IMR-90 (cell line): ENCODE measurements around the gene COIL. TPM values are rescaled to one million over a fixed set of nuclear protein-coding genes. Genes with fewer than 3 reads are reported as not detected.

Experiments used
- ATAC-seq: fragments of 200-7000 bp; cut with Tn5 transposase; 2 replicates; pipeline ENCODE4 v1.9.1; 2020; ENCODE audit warnings: low read depth, mild to moderate bottlenecking, moderate library complexity
- BruUV-seq: library from RNA; stranded (reverse); fragments of 400-500 nt; replicated peaks from 2 replicates; lab custom pipeline; 2021; lab: Mats Ljungman, UMichigan
- CTCF ChIA-PET: fragments of 300-600 bp; formaldehyde crosslinking; extraction: SDS; loops from one replicate; lab custom pipeline; 2021; ENCODE audit warnings: antibody characterized with exemption; lab: Yijun Ruan, JAX
- POLR2A ChIA-PET: fragments of 300-600 bp; sonication (Branson Sonifier 250); formaldehyde crosslinking; loops from one replicate; lab custom pipeline; 2022; ENCODE audit warnings: antibody characterized with exemption; ENCODE audit not compliant: unreplicated experiment; lab: Charles Lee
- DNase-seq: peaks from one replicate; pipeline ENCODE4 v3.0.0; 2013
- H2AFZ ChIP-seq: replicated peaks from 2 replicates; pipeline ENCODE3; 2013; ENCODE audit warnings: low read length, mild to moderate bottlenecking; ENCODE audit not compliant: poor library complexity
- H2AK5ac ChIP-seq: 2 replicates; pipeline ENCODE4 v1.6.1; 2013; ENCODE audit warnings: low read depth, low read length, inconsistent platforms
- H2AK9ac ChIP-seq: replicated peaks from 2 replicates; pipeline ENCODE3; 2013; ENCODE audit warnings: mild to moderate bottlenecking, low read depth, low read length, moderate library complexity; ENCODE audit not compliant: poor library complexity
- H2BK120ac ChIP-seq: 2 replicates; pipeline ENCODE4 v1.6.1; 2013; ENCODE audit warnings: low read depth, low read length, inconsistent platforms
- H2BK15ac ChIP-seq: 3 replicates; pipeline ENCODE4 v1.6.1; 2013; ENCODE audit warnings: low read depth, low read length, inconsistent platforms
- H2BK20ac ChIP-seq: 2 replicates; pipeline ENCODE4 v1.6.1; 2013; ENCODE audit warnings: low read depth, mild to moderate bottlenecking, inconsistent platforms, low read length, moderate library complexity
- H2BK5ac ChIP-seq: 2 replicates; pipeline ENCODE4 v1.6.1; 2013; ENCODE audit warnings: mild to moderate bottlenecking, low read depth, low read length, inconsistent platforms; ENCODE audit not compliant: poor library complexity, severe bottlenecking
- H3K14ac ChIP-seq: replicated peaks from 2 replicates; pipeline ENCODE4 v1.6.1; 2013; ENCODE audit warnings: low read depth, low read length, inconsistent platforms
- H3K18ac ChIP-seq: 2 replicates; pipeline ENCODE4 v1.6.1; 2013; ENCODE audit warnings: low read depth, low read length, control low read depth
- H3K23ac ChIP-seq: 2 replicates; pipeline ENCODE4 v1.6.1; 2013; ENCODE audit warnings: low read depth, low read length, inconsistent platforms
- H3K27ac ChIP-seq: 2 replicates; pipeline ENCODE4 v1.5.1; 2013; ENCODE audit warnings: mild to moderate bottlenecking, control low read depth, low read length; ENCODE audit not compliant: insufficient read depth
- H3K27me3 ChIP-seq: 2 replicates; pipeline ENCODE4 v1.6.1; 2013; ENCODE audit warnings: low read length; ENCODE audit not compliant: control insufficient read depth, insufficient read depth
- H3K36me3 ChIP-seq: 2 replicates; pipeline ENCODE4 v1.6.1; 2013; ENCODE audit warnings: low read length, mixed read lengths; ENCODE audit not compliant: control insufficient read depth, insufficient read depth
- H3K4ac ChIP-seq: 2 replicates; pipeline ENCODE4 v1.6.1; 2013; ENCODE audit warnings: low read depth, low read length, inconsistent platforms
- H3K4me1 ChIP-seq: 2 replicates; pipeline ENCODE4 v1.6.1; 2013; ENCODE audit warnings: low read length, mixed read lengths; ENCODE audit not compliant: control insufficient read depth, insufficient read depth
- H3K4me2 ChIP-seq: 2 replicates; pipeline ENCODE4 v1.6.1; 2013; ENCODE audit warnings: low read depth, mild to moderate bottlenecking, control low read depth, low read length, moderate library complexity
- H3K4me3 ChIP-seq: 2 replicates; pipeline ENCODE4 v1.5.1; 2013; ENCODE audit warnings: low read depth, mild to moderate bottlenecking, control low read depth, low read length, moderate library complexity; ENCODE audit not compliant: insufficient read depth
- H3K56ac ChIP-seq: 2 replicates; pipeline ENCODE4 v1.6.1; 2013; ENCODE audit warnings: low read length, inconsistent platforms; ENCODE audit not compliant: insufficient read depth; ENCODE audit errors: extremely low read depth
- H3K79me1 ChIP-seq, 2 experiments: 2 replicates each; pipeline ENCODE4 v1.6.1; 2013; ENCODE audit warnings: low read length in 2 of 2, inconsistent platforms in 1 of 2, low read depth in 1 of 2
- H3K9ac ChIP-seq: 2 replicates; pipeline ENCODE4 v1.6.1; 2013; ENCODE audit warnings: low read depth, low read length, control low read depth
- H3K9me1 ChIP-seq: 2 replicates; pipeline ENCODE4 v1.6.1; 2013; ENCODE audit warnings: low read length, inconsistent platforms; ENCODE audit not compliant: insufficient read depth
- H3K9me3 ChIP-seq: 2 replicates; pipeline ENCODE4 v1.6.1; 2013; ENCODE audit warnings: low read length; ENCODE audit not compliant: control insufficient read depth, insufficient read depth
- H4K20me1 ChIP-seq: 2 replicates; pipeline ENCODE4 v1.6.1; 2013; ENCODE audit warnings: low read length, inconsistent platforms; ENCODE audit not compliant: insufficient read depth
- H4K5ac ChIP-seq: 2 replicates; pipeline ENCODE4 v1.6.1; 2013; ENCODE audit warnings: mild to moderate bottlenecking, low read depth, low read length, control low read depth
- H4K8ac ChIP-seq, 2 experiments: 2 replicates each; pipeline ENCODE4 v1.6.1; 2013; ENCODE audit warnings: low read depth in 2 of 2, low read length in 2 of 2, control low read depth in 1 of 2, inconsistent platforms in 1 of 2
- H4K91ac ChIP-seq: 2 replicates; pipeline ENCODE4 v1.6.1; 2013; ENCODE audit warnings: low read depth, low read length, inconsistent platforms; ENCODE audit not compliant: insufficient read depth
- BHLHE40 ChIP-seq: fragments of 150-350 bp; IDR thresholded peaks from 2 replicates; pipeline ENCODE4 v1.6.1; 2016; ENCODE audit warnings: mild to moderate bottlenecking, low read depth, low read length
- CEBPB ChIP-seq: IDR thresholded peaks from 2 replicates; pipeline ENCODE4 v1.6.1; 2012; ENCODE audit warnings: low read depth, low read length, improper control_type of control experiment
- CHD1 ChIP-seq: IDR thresholded peaks from 2 replicates; pipeline ENCODE4 v1.6.1; 2012; ENCODE audit warnings: low read depth, low read length, improper control_type of control experiment
- CTCF ChIP-seq: conservative IDR thresholded peaks from 2 replicates; pipeline ENCODE4 v1.5.1; 2012; ENCODE audit warnings: mild to moderate bottlenecking, low read depth, low read length, improper control_type of control experiment
- ELK1 ChIP-seq: fragments of 150-350 bp; IDR thresholded peaks from 2 replicates; pipeline ENCODE4 v1.6.1; 2016; ENCODE audit warnings: low read depth, mild to moderate bottlenecking, low read length, moderate library complexity, borderline replicate concordance
- FOS ChIP-seq: fragments of 150-350 bp; IDR thresholded peaks from 2 replicates; pipeline ENCODE4 v1.6.1; 2016; ENCODE audit warnings: low read depth, low read length
- MAFK ChIP-seq: IDR thresholded peaks from 2 replicates; pipeline ENCODE4 v1.6.1; 2012; ENCODE audit warnings: low read depth, low read length, improper control_type of control experiment
- MAZ ChIP-seq: IDR thresholded peaks from 2 replicates; pipeline ENCODE4 v1.6.1; 2012; ENCODE audit warnings: low read depth, mild to moderate bottlenecking, low read length, improper control_type of control experiment, moderate library complexity, borderline replicate concordance
- MXI1 ChIP-seq: IDR thresholded peaks from 2 replicates; pipeline ENCODE4 v1.6.1; 2012; ENCODE audit warnings: low read depth, mild to moderate bottlenecking, low read length, moderate library complexity, borderline replicate concordance
- NFE2L2 ChIP-seq: fragments of 150-350 bp; IDR thresholded peaks from 2 replicates; pipeline ENCODE4 v1.6.1; 2016; ENCODE audit warnings: low read depth, mild to moderate bottlenecking, low read length
- POLR2A ChIP-seq: IDR thresholded peaks from 2 replicates; pipeline ENCODE4 v1.6.1; 2012; ENCODE audit warnings: mild to moderate bottlenecking, low read depth, low read length
- RAD21 ChIP-seq: IDR thresholded peaks from 2 replicates; pipeline ENCODE4 v1.6.1; 2012; ENCODE audit warnings: low read length, improper control_type of control experiment
- RCOR1 ChIP-seq: IDR thresholded peaks from 2 replicates; pipeline ENCODE4 v1.6.1; 2012; ENCODE audit warnings: mild to moderate bottlenecking, low read length, improper control_type of control experiment; ENCODE audit not compliant: insufficient replicate concordance
- RFX5 ChIP-seq: IDR thresholded peaks from 2 replicates; pipeline ENCODE4 v1.8.0; 2012; ENCODE audit warnings: low read depth, mild to moderate bottlenecking, low read length, moderate library complexity
- SMC3 ChIP-seq: fragments of 150-350 bp; IDR thresholded peaks from 2 replicates; pipeline ENCODE4 v1.6.1; 2016; ENCODE audit warnings: low read depth, mild to moderate bottlenecking, antibody characterized with exemption, low read length, moderate library complexity
- USF2 ChIP-seq: fragments of 150-350 bp; IDR thresholded peaks from 2 replicates; pipeline ENCODE4 v1.6.1; 2017; ENCODE audit warnings: mild to moderate bottlenecking, antibody characterized with exemption, low read length, low read depth
- WGBS, 2 experiments: methylation state at CpG; one replicate each; pipeline versions ENCODE4 v1.1.5 to v1.1.7; 2013; ENCODE audit warnings: missing lambda C conversion rate in 2 of 2; ENCODE audit not compliant: insufficient read length in 1 of 2; ENCODE audit errors: extremely low coverage in 2 of 2; 5-methylcytosine and 5-hydroxymethylcytosine counted together
- dilution Hi-C: fragments of 300-500 bp; cut with HindIII; formaldehyde crosslinking; loops from one replicate; pipeline ENCODE4 v1.14.3; 2018; ENCODE audit warnings: low sequenced_read_pairs; ENCODE audit not compliant: unreplicated experiment
- in situ Hi-C: fragments of 300-500 bp; cut with MboI; formaldehyde crosslinking; loops from 3 replicates; pipeline ENCODE4 v1.14.3; 2019; ENCODE audit warnings: low sequenced_read_pairs, inconsistent platforms, mixed read lengths
- intact Hi-C: fragments of 100-400 bp; cut with micrococcal nuclease; formaldehyde crosslinking; loops from 2 replicates; pipeline ENCODE4 v1.10.0; 2022
- polyA plus RNA-seq, 3 experiments: library from polyadenylated mRNA; depleted of rRNA; stranded (reverse); fragments of >200 nt; gene quantifications; 2 replicates each; pipeline ENCODE4 v1.2.3, GENCODE V29; 2012; ENCODE audit warnings: low replicate concordance in 1 of 3
- total RNA-seq: library from RNA; depleted of rRNA; stranded (reverse); fragments of >200 nt; gene quantifications from 2 replicates; pipeline ENCODE4 v1.2.3, GENCODE V29; 2012

COIL gene
- total and polyA plus RNA-seq, 2 of the 4 experiments (the other 2 are of a cell fraction): 5.2 to 13.3 TPM

GRCh38 chr17:56994009-56994792 is 33.4 kb upstream of the COIL start:
- no peaks in the 10 kb centered on the region for H3K9me1 ChIP-seq
- no peak overlapping the region for H3K14ac ChIP-seq
- intact Hi-C loops (no loop called here), in situ Hi-C loops (no loop called here), dilution Hi-C loops (no loop called here)
- no peak overlapping the region for H2AFZ ChIP-seq
- ChIA-PET POLR2A (no interaction called here), CTCF (no interaction called here)
- no peak overlapping the region for H3K4ac ChIP-seq
- H4K91ac ChIP-seq: no peak overlapping the region
- H2AK5ac ChIP-seq: no peak overlapping the region
- H3K4me3 ChIP-seq: no peak overlapping the region
- 80% methylated on average over 1 of the region's 4 CpGs; no CpG with 5 or more reads in 1 of the 2 experiments for WGBS, 2 experiments
- BruUV-seq: no TSS peak
- no peak overlapping the region for H2BK5ac ChIP-seq
- H4K8ac ChIP-seq: no peak overlapping the region
- H3K4me2 ChIP-seq: no peak overlapping the region
- no peaks in the 10 kb centered on the region for H3K4me1 ChIP-seq
- TF ChIP-seq CHD1 (no peak), RCOR1 (no peak), USF2 (no peak), MAFK (no peak), POLR2A (no peak), CEBPB (no peak), NFE2L2 (no peak), BHLHE40 (no peak), MXI1 (no peak), RFX5 (no peak), ELK1 (no peak), FOS (no peak), CTCF (no peak), SMC3 (no peak), RAD21 (no peak), MAZ (no peak)
- H3K23ac ChIP-seq: no peak overlapping the region
- no peak overlapping the region for H2AK9ac ChIP-seq
- H2BK15ac ChIP-seq: no peak overlapping the region
- H3K27ac ChIP-seq: no peak overlapping the region
- DNase-seq: peak; percentile 26
- no peak overlapping the region for H4K5ac ChIP-seq
- H3K27me3 ChIP-seq: no peaks in the 10 kb centered on the region
- no peak overlapping the region for H3K9ac ChIP-seq
- no peak overlapping the region for H2BK20ac ChIP-seq
- no peak overlapping the region for H2BK120ac ChIP-seq
- ATAC-seq: no peak
- no peaks in the 10 kb centered on the region for H3K79me1 ChIP-seq
- H3K9me3 ChIP-seq: no peaks in the 10 kb centered on the region
- H3K36me3 ChIP-seq: 0 out of 2 replicates have a peak, but pooled peaks cover 6% of the 10 kb centered on the region
- H3K18ac ChIP-seq: no peak overlapping the region
- H3K56ac ChIP-seq: no peak overlapping the region
- H4K20me1 ChIP-seq: no peaks in the 10 kb centered on the region
